SK-N-MC (cell line): ENCODE data around the gene TLR2.

Source experiments
- DNase-seq: peaks from one replicate; pipeline ENCODE4 v3.0.0-alpha.2; 2011; ENCODE audit warnings: low read depth, low spot score
- H3K27ac ChIP-seq: fragments of 200-600 bp; sonication (generic); 2 replicates; pipeline ENCODE4 v1.5.1; 2016; ENCODE audit warnings: mixed run types
- H3K36me3 ChIP-seq: fragments of 200-600 bp; sonication (generic); 2 replicates; pipeline ENCODE4 v1.6.1; 2017; ENCODE audit warnings: antibody characterized with exemption, low read length, mixed read lengths; ENCODE audit not compliant: insufficient read depth
- H3K4me3 ChIP-seq: fragments of 200-600 bp; sonication (generic); 2 replicates; pipeline ENCODE4 v1.5.1; 2016
- H3K9ac ChIP-seq: fragments of 200-600 bp; sonication (generic); 2 replicates; pipeline ENCODE4 v1.8.0; 2017; ENCODE audit warnings: mixed run types, mixed read lengths; ENCODE audit not compliant: insufficient read length
- H3K9me3 ChIP-seq: fragments of 200-600 bp; sonication (generic); 2 replicates; pipeline ENCODE4 v1.6.1; 2017; ENCODE audit warnings: low read depth, mild to moderate bottlenecking, antibody characterized with exemption, low read length, moderate library complexity, mixed read lengths
- EZH2 ChIP-seq: fragments of 200-600 bp; sonication (generic); IDR thresholded peaks from one replicate; pipeline ENCODE4 v1.6.1; 2017; ENCODE audit warnings: antibody characterized with exemption
- FOXP2 ChIP-seq: optimal IDR thresholded peaks from 2 replicates; pipeline ENCODE3; 2011; ENCODE audit warnings: mild to moderate bottlenecking, moderate library complexity; ENCODE audit not compliant: insufficient read depth; ENCODE audit errors: extremely low read length, control extremely low read depth
- POLR2AphosphoS5 ChIP-seq: IDR thresholded peaks from 2 replicates; pipeline ENCODE4 v1.6.1; 2012; ENCODE audit warnings: mild to moderate bottlenecking, low read depth, low read length, borderline replicate concordance

Gene TLR2

DNA sequence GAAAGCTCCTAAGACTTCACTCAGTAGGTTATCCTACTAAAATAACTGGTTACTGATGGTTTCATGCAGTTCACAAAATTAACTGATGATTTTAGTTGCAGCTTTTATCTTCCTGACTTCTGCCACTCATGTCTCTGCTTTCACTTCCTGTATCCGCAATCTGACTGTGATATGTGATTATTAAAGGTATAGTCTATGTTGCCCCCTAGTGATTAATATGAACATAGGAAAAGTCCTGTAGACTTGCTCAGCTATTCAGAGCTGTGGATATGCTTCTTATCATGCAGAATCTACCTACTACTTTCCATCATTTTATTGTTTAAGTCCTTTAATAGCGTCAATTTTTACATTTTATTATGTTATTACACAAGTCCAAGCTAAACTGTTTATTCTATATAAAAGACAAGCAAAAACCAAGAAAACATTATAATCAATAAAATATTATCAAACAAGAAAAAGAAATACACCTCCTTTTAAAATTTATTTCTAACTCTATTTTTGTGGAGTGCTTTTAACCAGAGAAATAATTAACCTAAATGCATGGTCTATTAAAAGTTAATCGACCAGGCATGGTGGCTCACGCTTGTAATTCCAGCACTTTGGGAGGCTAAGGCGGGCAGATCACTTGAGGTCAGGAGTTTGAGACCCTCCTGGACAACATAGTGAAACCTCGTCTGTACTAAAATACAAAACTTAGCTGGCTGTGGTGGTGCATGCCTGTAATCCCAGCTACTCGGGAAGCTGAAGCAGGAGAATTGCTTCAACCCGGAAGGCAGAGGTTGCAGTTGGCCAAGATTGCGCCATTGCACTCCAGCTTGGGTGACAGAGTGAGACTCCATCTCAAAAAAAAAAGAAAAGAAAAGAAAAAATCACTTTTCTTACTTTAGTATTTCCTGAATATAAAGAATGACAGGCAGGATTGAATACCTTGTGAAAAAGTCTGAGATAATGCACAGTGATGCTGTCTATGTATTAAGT, 40.4 kb upstream of the TLR2 start:
- Histone ChIP-seq H3K9me3 (0 out of 2 replicates have a peak, but pooled peaks cover 3% of the 10 kb centered on the region), H3K9ac (no peak overlapping the region), H3K27ac (no peak overlapping the region), H3K36me3 (no peaks in the 10 kb centered on the region), H3K4me3 (no peak overlapping the region)
- no peak for DNase-seq
- TF ChIP-seq FOXP2 = no peak
- TF ChIP-seq EZH2 = no peak
- no peak for TF ChIP-seq POLR2AphosphoS5

DNA sequence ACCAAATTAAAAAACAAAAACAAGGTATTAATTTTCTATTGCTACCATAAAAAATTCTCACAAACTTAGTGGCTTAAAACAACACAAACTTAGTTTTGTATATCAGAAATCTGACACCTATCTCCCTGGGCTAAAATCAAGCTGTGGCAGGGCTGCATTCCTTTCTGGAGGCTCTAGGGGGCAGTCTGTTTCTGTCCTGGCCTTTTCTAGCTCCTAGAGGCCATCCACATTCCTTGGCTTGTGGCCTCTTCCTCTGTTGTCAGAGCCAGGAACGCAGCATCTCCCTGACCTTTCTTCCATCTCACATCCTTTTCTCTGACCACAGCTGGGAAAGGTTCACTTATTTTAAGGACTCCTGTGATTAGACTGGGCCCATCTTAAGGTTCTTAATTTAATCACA, 38.9 kb upstream of the TLR2 start:
- Histone ChIP-seq H3K9ac (no peak overlapping the region), H3K9me3 (0 out of 2 replicates have a peak, but pooled peaks cover 3% of the 10 kb centered on the region), H3K36me3 (no peaks in the 10 kb centered on the region), H3K4me3 (no peak overlapping the region), H3K27ac (no peak overlapping the region)
- TF ChIP-seq POLR2AphosphoS5 (no peak), FOXP2 (no peak), EZH2 (no peak)
- no peak for DNase-seq

DNA sequence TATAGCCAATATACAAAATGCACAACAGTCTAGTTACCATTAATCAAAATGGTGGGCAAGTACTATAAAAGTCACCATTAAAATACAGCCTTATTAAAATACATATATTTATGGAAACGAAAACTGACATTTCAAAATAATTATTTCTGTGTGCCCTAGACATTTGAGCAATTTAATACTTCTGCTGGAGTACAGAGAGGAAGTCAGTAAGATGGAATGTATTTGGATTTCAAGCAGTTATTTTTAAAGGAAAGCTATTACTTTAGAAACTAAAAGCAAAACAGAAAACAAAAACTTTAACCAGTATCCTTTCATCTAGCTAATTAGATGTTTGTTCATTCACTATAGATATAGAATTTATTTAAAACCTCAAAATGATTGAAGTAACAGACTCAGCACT, 37.8 kb upstream of the TLR2 start:
- Histone ChIP-seq H3K9me3 (0 out of 2 replicates have a peak, but pooled peaks cover 3% of the 10 kb centered on the region), H3K4me3 (no peak overlapping the region), H3K9ac (no peak overlapping the region), H3K27ac (no peak overlapping the region), H3K36me3 (no peaks in the 10 kb centered on the region)
- DNase-seq = no peak
- TF ChIP-seq EZH2 = no peak
- no peak for TF ChIP-seq POLR2AphosphoS5
- no peak for TF ChIP-seq FOXP2

DNA sequence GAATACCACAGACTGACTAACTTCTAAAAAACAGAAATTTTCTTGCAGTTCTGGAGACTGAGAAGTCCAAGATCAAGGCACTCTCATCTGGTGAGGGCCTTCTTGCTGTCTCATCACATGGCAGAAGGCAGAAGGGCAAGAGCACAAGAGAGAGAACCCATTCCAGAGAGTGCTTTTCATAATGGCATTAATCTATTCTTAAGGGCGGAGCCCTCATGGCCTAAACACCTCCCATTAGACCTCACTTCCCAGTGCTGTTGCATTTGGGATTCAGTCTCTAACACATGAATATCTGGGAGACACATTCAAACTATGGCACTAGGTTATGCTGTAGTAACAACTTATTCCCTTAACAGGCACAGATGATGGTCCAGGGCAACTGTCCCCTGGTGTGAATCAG, 37.1 kb upstream of the TLR2 start:
- Histone ChIP-seq H3K4me3 (no peak overlapping the region), H3K9ac (no peak overlapping the region), H3K9me3 (0 out of 2 replicates have a peak, but pooled peaks cover 3% of the 10 kb centered on the region), H3K27ac (no peak overlapping the region), H3K36me3 (no peaks in the 10 kb centered on the region)
- no peak for DNase-seq
- TF ChIP-seq EZH2 = no peak
- no peak for TF ChIP-seq FOXP2
- TF ChIP-seq POLR2AphosphoS5 = no peak

DNA sequence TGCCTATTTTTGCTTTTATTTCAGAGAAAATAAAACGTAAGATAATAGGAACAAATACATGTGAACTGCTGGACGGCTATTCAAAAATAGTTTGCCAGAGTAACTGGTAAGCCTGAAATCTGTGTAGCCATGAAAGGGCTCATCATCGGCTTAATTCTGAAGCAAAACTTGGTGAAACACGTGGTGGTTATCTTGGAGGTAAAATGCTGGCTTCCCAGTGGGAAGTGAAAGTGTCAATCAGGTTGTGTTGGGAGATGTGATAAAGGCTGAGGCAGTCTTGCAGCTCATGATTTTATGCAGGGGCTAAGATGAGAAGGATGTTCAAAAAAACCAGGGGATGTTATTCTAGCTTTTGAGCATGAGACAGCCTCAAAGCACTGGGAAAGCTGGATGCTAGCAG, 36.1 kb upstream of the TLR2 start:
- no peak for DNase-seq
- H3K27ac ChIP-seq = no peak overlapping the region
- TF ChIP-seq POLR2AphosphoS5 = no peak
- no peak for TF ChIP-seq FOXP2
- no peak for TF ChIP-seq EZH2
- no peaks in the 10 kb centered on the region for H3K36me3 ChIP-seq
- 0 out of 2 replicates have a peak, but pooled peaks cover 3% of the 10 kb centered on the region for H3K9me3 ChIP-seq
- H3K4me3 ChIP-seq = no peak overlapping the region
- H3K9ac ChIP-seq = no peak overlapping the region

DNA sequence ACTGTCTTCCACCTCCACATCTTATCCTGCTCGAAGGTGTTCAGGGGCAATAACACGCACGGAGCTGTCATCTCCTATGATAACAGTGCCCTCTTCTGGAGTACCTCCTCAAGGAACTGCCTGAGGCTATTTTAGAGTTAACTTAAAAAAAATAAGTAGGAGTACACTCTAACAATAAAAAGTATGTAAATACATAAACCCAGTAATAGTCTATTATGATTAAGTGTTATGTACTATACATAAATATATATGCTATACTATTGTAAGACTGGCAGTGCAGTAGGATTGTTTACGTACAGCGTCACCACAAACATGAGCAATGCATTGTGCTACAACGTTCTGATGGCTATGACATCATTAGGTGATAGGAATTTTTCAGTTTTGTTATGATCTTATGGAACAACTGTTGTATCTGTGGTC, 34.5 kb upstream of the TLR2 start:
- TF ChIP-seq EZH2 = no peak
- TF ChIP-seq FOXP2 = no peak
- no peak for TF ChIP-seq POLR2AphosphoS5
- Histone ChIP-seq H3K9ac (no peak overlapping the region), H3K4me3 (no peak overlapping the region), H3K9me3 (0 out of 2 replicates have a peak, but pooled peaks cover 3% of the 10 kb centered on the region), H3K27ac (no peak overlapping the region), H3K36me3 (no peaks in the 10 kb centered on the region)
- no peak for DNase-seq

DNA sequence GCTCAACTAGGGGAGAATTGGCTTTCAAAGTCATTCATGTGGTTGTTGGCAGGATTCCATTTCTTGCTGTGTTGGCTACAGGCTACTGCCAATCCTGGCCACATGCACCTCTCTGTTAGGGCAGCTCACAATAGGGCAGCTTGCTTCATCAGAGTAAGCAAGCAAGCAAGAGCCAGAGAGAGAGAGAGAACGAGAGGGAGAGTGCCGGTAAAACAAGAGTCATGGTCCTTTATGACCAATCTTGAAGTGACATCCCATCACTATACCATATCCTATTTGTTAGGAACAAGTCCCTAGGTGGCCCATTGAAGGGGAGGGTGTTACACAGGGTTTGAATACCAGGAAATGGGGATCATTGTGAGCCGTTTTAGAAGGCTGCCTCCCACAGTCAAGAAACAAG, 33.0 kb upstream of the TLR2 start:
- DNase-seq = no peak
- TF ChIP-seq EZH2 = no peak
- TF ChIP-seq FOXP2 = no peak
- TF ChIP-seq POLR2AphosphoS5 = no peak
- Histone ChIP-seq H3K4me3 (peak overlapping the region; percentile 21; the same call in 1 of the 2 replicates), H3K9ac (no peak overlapping the region), H3K9me3 (no peaks in the 10 kb centered on the region), H3K27ac (peak overlapping the region; percentile 65; the same call in 1 of the 2 replicates), H3K36me3 (no peaks in the 10 kb centered on the region)

DNA sequence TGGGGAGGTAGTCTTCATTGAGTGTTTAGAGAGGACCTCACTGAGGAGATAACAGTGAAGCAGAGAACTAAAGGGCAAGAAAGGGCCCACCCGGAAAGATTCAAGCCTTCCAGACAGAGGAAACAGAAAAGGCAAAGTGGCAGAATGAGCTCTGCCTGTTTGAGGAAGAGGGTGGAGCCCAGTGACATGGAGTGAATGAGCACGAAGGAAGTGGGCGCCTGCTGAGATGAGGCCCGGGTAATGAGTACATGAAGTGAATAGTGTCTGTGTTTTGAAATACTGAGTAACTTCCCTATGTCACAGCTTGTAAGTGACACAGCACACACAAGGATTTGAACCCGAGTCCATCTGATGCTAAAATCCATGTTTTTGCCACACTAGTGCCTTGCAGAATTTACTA, 32.5 kb upstream of the TLR2 start:
- no peak overlapping the region for H3K9ac ChIP-seq
- no peak for DNase-seq
- no peaks in the 10 kb centered on the region for H3K9me3 ChIP-seq
- peak overlapping the region; percentile 65; the same call in 1 of the 2 replicates for H3K27ac ChIP-seq
- TF ChIP-seq FOXP2 (no peak), EZH2 (no peak)
- no peaks in the 10 kb centered on the region for H3K36me3 ChIP-seq
- H3K4me3 ChIP-seq = peak overlapping the region; percentile 21
